Skeletal muscle tissue (tissue), 5 donors: ENCODE measurements around the gene OPA1. TPM values are rescaled to one million over a fixed set of nuclear protein-coding genes. Genes with fewer than 3 reads are reported as not detected.

Experiments used
- H3K27ac ChIP-seq: one replicate; pipeline ENCODE4 v1.7.0; 2013; ENCODE audit warnings: mild to moderate bottlenecking, low read depth, low read length, inconsistent platforms
- H3K27me3 ChIP-seq, 3 donors: one replicate each; pipeline ENCODE4 v1.7.0; 2013; ENCODE audit warnings: low read length in 3 of 3; ENCODE audit not compliant: control insufficient read depth in 3 of 3, insufficient read depth in 3 of 3
- H3K36me3 ChIP-seq, 3 donors: one replicate each; pipeline ENCODE4 v1.7.0; 2013; ENCODE audit warnings: low read length in 3 of 3; ENCODE audit not compliant: control insufficient read depth in 3 of 3, insufficient read depth in 3 of 3
- H3K4me1 ChIP-seq, 3 donors: one replicate each; pipeline ENCODE4 v1.7.0; 2013; ENCODE audit warnings: low read length in 3 of 3, mild to moderate bottlenecking in 3 of 3; ENCODE audit not compliant: control insufficient read depth in 3 of 3, insufficient read depth in 3 of 3
- H3K4me3 ChIP-seq, 3 donors: one replicate each; pipeline ENCODE4 v1.7.0; 2013; ENCODE audit warnings: low read length in 3 of 3
- H3K9ac ChIP-seq, 3 donors: one replicate each; pipeline ENCODE4 v1.7.0; 2013; ENCODE audit warnings: low read length in 3 of 3, mild to moderate bottlenecking in 3 of 3, moderate library complexity in 2 of 3, low read depth in 1 of 3
- H3K9me3 ChIP-seq, 3 donors: one replicate each; pipeline ENCODE4 v1.7.0; 2013; ENCODE audit warnings: low read length in 3 of 3; ENCODE audit not compliant: control insufficient read depth in 3 of 3
- small RNA-seq: library from RNA; depleted of rRNA; stranded (forward); fragments of <200 nt; gene quantifications from one replicate; pipeline ENCODE3, GENCODE V24; 2014
- total RNA-seq: library from RNA; depleted of rRNA; stranded (reverse); fragments of >200 nt; gene quantifications from one replicate; pipeline ENCODE4 v1.2.3, GENCODE V29; 2014
- donor health status: Osteomylitis.

OPA1 gene
- total RNA-seq, 1 donor from 2014 or later = 38.1 TPM

GRCh38 chr3:193742628-193743027 lies 149.6 kb downstream of the OPA1 start:
- Histone ChIP-seq H3K27ac (no peak overlapping the region), H3K36me3 (no peaks in the 10 kb centered on the region), H3K4me1 (no peaks in the 10 kb centered on the region), H3K9me3 (no peaks in the 10 kb centered on the region), H3K9ac (no peak overlapping the region), H3K27me3 (peaks cover 0 to 4% (median 2%) of the 10 kb centered on the region in 3 donors), H3K4me3 (no peak overlapping the region)

GRCh38 chr3:193743702-193744047 lies 150.7 kb downstream of the OPA1 start:
- Histone ChIP-seq H3K9ac (no peak overlapping the region), H3K27me3 (peaks cover 0 to 4% (median 2%) of the 10 kb centered on the region in 3 donors), H3K9me3 (no peaks in the 10 kb centered on the region), H3K27ac (no peak overlapping the region), H3K4me3 (no peak overlapping the region), H3K4me1 (no peaks in the 10 kb centered on the region), H3K36me3 (no peaks in the 10 kb centered on the region)

- H3K4me3 ChIP-seq = no peak overlapping the region
- peaks cover 0 to 4% (median 2%) of the 10 kb centered on the region in 3 donors for H3K27me3 ChIP-seq
- H3K9me3 ChIP-seq = no peaks in the 10 kb centered on the region
- H3K4me1 ChIP-seq = no peaks in the 10 kb centered on the region
- no peak overlapping the region for H3K9ac ChIP-seq
- no peak overlapping the region for H3K27ac ChIP-seq
- no peaks in the 10 kb centered on the region for H3K36me3 ChIP-seq
Measured at GRCh38 chr3:193744048-193744821, 151.2 kb downstream of the OPA1 start.

- Histone ChIP-seq H3K9ac (no peak overlapping the region), H3K4me1 (no peaks in the 10 kb centered on the region), H3K27me3 (peaks cover 0 to 4% (median 2%) of the 10 kb centered on the region in 3 donors), H3K27ac (no peak overlapping the region), H3K4me3 (no peak overlapping the region), H3K36me3 (no peaks in the 10 kb centered on the region), H3K9me3 (no peaks in the 10 kb centered on the region)
Measured at GRCh38 chr3:193744822-193745684, 152.0 kb downstream of the OPA1 start.

GRCh38 chr3:193746832-193747231 lies 153.8 kb downstream of the OPA1 start:
- no peak overlapping the region for H3K9ac ChIP-seq
- no peak overlapping the region for H3K27ac ChIP-seq
- H3K27me3 ChIP-seq = peaks cover 0 to 4% (median 2%) of the 10 kb centered on the region in 3 donors
- no peaks in the 10 kb centered on the region for H3K9me3 ChIP-seq
- no peak overlapping the region for H3K4me3 ChIP-seq
- H3K4me1 ChIP-seq = no peaks in the 10 kb centered on the region
- no peaks in the 10 kb centered on the region for H3K36me3 ChIP-seq

Small RNAs within 50 kb of the gene (small RNA-seq; reads per million reads assigned to genes)
- not detected for gene RF00019
- not detected for gene RN7SL447P

Other genes starting within 250 kb of the OPA1 start
- gene ATP13A5, start 214.5 kb upstream of the OPA1 start, total RNA-seq = not detected
- gene ATP13A4, start 38.3 kb upstream of the OPA1 start, total RNA-seq = 1.6 TPM